AG09319 (cell line): ENCODE measurements around the gene FRRS1L.

ENCODE experiments used
- DNase-seq: peaks from one replicate; pipeline ENCODE4 v3.0.0-alpha.2; 2010; ENCODE audit warnings: low read depth; ENCODE audit errors: extremely low read depth
- CTCF ChIP-seq: IDR thresholded peaks from 2 replicates; pipeline ENCODE4 v1.5.1; 2011; ENCODE audit warnings: low read depth, mild to moderate bottlenecking, inconsistent platforms, low read length, moderate library complexity

Gene FRRS1L

GRCh38 chr9:109149089-109149488 is 18.0 kb downstream of the FRRS1L start:
- no peak for DNase-seq
- no peak for TF ChIP-seq CTCF

DNA sequence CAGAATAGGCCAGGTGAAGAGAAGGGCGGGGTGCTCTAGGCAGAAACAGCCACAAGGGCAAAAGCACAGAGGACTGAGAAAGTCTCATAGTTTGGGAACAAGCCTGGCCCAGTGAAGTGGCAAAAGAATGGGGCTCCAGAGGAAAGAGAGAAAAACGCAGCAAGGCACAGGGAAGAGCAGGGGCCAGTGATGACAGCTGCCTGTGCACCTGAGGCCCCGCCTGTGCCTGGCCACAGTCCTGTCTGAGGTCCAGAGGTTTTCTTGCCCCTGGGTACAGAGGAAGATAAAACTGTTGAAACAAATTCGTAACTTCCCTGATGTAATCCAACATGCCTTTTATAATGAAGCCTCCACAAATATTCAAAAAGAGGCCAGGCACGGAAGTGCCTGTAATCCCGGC is 22.0 kb downstream of the FRRS1L start:
- DNase-seq: no peak
- TF ChIP-seq CTCF: no peak

- DNase-seq: no peak
- peak; percentile 14 for TF ChIP-seq CTCF
These were observed 23.0 kb downstream of the FRRS1L start for GRCh38 chr9:109143881-109144562.

DNA sequence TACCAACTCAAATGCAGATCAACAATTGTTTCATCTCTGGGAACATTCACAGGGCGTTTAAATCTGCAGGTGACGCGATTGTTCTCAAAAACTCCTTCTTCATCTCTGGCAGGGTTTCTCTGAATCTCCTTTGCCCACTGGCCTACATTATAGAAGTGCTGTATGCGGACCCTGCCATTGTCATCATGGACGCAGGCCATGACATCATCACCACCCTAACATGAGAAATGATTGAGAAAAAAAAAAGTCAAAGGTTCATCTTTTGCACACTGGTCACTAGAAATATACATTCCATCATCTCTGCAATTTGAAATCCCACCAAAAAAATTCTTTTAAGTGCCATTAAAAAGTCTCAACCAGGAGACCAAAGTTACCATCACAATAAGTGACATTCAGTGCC is 25.7 kb downstream of the FRRS1L start:
- no peak for TF ChIP-seq CTCF

DNA sequence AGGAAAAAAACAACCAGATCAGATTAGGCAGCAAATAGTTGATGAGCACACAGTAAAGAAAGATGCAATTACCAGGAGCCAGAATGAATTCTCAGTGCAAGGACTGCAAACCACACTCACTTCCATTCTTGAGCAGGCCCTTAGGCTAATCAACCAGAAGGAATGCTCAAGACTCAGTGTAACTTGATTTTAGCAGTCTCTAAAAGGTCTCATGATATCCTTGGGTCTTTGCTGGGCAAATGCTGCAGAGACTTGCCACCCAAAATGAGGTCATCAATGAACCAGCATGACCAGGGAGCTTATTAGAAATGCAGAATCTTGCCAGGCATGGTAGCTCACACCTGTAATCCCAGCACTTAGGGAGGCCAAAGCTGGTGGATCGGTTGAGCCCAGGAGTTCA is 27.2 kb downstream of the FRRS1L start:
- DNase-seq: no peak
- TF ChIP-seq CTCF: no peak

More for the DNA sequence above, 25.7 kb downstream of the FRRS1L start:
- no peak for DNase-seq

- TF ChIP-seq CTCF: no peak
- no peak for DNase-seq
These were observed 28.6 kb downstream of the FRRS1L start for GRCh38 chr9:109138421-109138820.

GRCh38 chr9:109134167-109134578 is 32.9 kb downstream of the FRRS1L start:
- no peak for DNase-seq
- no peak for TF ChIP-seq CTCF
